COLO668 (cell line): ENCODE results near the gene NUP54.

Source experiments
- DNase-seq: peaks from one replicate; lab custom pipeline; 2025; ENCODE audit not compliant: unreplicated experiment; lab: John Stamatoyannopoulos, UW

Gene NUP54, protein sequence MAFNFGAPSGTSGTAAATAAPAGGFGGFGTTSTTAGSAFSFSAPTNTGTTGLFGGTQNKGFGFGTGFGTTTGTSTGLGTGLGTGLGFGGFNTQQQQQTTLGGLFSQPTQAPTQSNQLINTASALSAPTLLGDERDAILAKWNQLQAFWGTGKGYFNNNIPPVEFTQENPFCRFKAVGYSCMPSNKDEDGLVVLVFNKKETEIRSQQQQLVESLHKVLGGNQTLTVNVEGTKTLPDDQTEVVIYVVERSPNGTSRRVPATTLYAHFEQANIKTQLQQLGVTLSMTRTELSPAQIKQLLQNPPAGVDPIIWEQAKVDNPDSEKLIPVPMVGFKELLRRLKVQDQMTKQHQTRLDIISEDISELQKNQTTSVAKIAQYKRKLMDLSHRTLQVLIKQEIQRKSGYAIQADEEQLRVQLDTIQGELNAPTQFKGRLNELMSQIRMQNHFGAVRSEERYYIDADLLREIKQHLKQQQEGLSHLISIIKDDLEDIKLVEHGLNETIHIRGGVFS

DNA sequence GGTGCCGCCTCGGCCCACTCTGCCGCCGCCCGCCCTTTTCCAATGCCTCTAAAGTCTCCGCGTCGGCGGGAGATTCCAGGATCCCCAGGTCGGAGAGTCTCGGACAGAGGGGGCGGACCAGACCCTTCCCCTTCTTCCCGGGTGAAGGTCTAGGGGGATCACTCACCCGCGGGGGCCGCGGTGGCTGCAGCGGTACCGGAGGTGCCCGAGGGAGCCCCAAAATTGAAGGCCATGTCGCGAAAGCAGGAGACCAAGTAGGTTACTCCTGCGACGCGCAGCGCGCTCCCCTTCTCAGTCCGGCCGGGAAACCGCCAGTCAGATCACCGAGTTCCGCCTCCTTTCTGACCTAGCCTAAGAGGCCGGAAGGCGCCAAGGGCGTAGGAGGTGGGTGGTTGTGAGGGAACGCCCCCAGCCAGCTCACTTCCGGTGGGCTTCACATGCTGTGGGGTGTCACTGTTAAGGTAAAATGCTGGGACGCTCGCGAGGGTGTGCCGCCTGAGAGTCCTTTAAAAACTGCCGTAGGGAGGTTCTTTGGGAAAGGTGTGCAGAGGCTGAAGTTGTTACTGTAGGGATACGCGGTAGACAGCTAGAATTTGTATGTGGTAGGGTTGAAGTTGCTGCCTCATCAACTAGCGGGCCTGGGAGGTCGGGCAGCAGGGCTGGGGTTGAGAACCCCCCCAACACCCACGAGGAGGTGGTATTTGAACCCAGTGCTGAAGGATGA is at the start of gene NUP54:
Gene NUP54, minus strand, starts transcription at position 256 of the 724 bp plus-strand sequence. Its CDS starts 23 bp downstream, at position 233.
- DNase-seq, result peak; percentile 94

DNA sequence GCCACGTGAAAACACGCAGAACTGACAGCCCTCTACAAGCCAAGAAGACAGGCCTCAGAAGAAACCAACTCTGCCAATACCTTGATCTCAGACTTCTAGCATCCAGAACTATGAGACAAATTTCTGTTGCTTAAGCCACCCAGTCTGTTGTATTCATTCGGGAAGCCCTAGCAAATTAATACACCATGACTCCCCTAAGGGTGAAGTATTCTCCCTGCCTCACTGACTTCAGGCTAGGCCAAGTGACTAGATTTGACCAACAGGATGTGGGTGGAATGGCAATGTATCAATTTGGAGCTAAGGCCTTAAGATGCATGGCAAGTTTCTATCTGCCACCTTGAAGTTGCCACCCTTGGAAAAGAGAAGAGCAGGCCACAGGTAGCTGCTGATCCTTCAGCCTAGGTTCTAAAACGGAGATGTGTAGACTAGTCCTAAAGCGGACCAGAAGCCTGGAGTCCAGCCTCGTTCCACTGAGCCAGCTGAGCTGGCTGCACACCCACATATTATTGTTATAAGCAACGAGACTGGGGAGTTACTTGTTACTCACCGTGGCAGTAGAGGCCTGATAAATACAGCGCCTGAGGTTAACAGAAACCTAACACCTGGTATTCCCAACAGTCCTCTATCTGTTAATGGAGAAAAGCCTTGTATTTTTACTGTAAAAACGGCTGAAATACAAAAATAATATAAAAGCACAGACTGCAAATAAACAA is 49.0 kb upstream of the NUP54 start:
- DNase-seq, result no peak

DNA sequence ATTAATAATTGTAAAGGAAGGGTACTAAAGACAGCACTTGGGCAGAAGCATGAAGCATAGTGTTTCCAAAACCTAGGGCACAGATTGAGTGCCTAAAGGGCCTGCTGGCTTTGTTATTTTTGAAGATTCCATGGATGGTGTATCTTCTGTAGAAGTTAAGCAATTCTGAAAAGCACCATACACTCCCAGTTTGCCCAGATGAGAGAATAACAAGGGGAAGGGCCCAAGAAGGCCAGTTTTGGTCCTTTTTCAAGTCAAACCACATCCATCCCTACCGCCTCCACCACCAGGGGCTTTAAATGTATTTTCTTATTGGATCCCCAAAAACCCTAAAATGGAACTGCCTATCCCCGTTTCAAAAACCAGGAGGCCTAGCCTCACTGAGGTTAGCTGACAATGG is 48.2 kb upstream of the NUP54 start:
- no peak for DNase-seq

DNA sequence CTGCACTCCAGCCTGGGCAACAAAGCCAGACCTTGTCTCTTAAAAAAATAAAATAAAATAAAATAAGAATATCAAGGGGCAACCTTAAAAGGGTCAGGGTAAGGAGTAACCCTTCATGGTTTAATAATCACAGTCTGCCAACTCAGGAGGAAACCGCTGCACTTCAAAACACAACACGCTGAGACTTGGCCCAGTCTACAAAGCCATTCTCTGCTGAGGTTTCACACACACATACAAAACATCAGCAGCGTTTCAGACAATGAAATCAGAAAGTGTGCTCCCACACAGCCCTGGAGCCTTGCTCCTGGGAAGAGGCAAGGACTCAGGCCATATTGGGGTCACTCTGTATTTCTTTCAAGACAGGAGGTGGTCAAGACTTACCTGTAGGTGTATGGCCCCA is 47.1 kb upstream of the NUP54 start:
- DNase-seq, result no peak

DNA sequence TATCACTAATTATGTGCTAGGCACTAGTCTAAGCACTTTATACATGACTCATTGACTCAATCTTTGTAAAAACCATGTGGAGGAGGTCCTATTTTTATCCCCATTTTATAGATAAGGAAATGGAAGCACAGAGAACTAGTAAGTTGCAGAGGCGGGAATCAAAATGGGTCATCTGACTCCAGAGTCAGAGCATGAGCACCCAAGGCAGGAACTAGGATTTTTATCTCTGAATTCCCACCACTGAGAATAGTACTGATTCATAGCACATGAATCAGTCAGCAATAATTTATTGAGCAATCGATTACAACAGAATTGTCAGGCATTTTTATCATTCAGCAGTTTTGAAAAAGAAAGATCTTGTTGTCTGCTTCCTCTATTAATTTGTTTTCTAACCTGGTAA is 46.1 kb upstream of the NUP54 start:
- no peak for DNase-seq

DNA sequence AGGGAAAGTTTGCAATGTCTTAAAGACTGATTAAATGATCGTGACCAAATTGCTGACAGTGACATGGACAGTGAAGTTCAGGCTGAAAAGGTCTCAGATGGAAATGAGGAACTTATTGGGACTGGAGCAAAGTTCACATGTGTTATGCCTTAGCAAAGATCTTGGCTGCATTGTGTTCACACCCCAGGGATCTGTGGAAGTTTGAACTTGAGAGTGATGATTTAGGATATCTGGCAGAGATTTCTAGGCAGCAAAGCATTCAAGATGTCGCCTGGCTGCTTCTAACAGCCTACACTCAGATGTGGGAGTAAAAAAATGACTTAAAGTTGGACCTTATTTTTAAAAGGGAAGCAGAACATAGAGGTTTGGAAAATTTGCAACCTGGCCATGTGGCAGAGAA is 44.0 kb upstream of the NUP54 start:
- no peak for DNase-seq

DNA sequence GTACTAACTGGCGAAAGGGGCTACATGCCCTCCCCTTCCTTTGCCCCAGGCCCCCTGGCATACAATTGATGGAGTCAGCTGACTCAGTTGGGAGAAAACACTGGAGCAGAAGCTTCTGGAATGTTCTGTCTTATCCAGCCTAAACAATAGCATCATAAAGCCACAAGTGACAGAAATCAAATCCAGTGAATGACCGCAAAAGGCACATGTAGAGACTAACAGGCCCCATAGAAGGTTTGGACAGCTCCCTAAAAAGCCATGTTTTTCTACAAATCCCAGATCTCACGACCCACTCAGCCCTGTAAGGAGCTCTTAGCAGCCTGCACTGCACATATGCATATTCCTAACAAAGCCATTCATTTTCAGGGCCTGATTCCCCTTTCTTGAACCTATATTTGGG is 40.4 kb upstream of the NUP54 start:
- no peak for DNase-seq

DNA sequence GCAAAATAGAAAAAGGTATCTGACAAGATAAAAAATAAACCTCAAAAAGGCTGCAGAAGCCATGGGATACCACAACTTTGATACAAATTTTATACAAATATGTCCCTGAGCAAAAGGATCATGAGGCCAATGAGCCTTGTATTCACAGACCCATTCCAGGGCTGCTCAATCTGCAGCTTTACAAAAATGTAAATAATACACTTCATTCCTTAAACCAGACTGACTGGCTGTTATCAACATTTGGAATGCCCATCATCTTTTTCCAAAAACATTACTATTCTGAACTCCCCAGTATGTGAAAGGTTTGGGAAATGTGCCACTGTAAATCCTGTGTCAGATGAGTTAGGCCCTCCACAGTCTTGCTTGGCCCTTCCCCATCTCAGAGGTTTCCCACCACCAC is 40.0 kb upstream of the NUP54 start:
- DNase-seq, result no peak

DNA sequence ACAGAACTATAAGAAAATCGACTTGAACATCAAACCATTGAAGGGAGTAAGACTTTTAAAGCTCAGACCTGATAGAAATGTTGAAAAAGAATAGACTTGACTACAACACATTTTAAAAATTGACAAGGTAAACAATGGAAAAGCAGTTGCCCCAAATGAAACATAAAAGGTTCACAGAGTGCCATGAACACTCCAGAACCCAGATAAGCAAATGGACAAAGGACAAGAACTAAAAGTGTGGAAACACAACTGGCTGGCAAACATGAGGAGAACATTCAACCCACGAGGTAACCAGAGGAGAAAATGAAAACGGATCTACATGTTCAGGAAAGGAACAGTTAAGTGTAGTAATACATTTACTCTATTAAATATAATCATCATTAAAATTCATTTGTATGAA is 39.0 kb upstream of the NUP54 start:
- DNase-seq, result no peak

DNA sequence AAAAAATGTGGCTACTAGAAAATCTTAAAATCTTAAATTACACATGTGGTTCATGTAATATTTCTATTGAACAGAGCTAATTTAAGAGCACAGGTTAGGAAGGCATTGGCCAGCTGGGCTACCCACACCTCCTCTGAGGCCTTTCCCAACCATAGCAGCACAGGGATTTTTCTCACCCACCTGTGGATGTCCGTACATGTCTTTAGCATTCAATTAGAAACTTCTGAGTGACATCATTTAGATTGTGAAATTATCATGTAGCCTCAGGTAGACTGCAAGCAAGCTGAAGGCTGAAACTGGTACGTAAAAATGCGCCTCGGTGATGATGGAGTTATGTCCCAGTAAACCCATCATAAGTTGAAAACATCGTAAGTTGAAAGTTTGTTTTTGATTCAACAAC is 34.3 kb upstream of the NUP54 start:
- DNase-seq, result no peak

DNA sequence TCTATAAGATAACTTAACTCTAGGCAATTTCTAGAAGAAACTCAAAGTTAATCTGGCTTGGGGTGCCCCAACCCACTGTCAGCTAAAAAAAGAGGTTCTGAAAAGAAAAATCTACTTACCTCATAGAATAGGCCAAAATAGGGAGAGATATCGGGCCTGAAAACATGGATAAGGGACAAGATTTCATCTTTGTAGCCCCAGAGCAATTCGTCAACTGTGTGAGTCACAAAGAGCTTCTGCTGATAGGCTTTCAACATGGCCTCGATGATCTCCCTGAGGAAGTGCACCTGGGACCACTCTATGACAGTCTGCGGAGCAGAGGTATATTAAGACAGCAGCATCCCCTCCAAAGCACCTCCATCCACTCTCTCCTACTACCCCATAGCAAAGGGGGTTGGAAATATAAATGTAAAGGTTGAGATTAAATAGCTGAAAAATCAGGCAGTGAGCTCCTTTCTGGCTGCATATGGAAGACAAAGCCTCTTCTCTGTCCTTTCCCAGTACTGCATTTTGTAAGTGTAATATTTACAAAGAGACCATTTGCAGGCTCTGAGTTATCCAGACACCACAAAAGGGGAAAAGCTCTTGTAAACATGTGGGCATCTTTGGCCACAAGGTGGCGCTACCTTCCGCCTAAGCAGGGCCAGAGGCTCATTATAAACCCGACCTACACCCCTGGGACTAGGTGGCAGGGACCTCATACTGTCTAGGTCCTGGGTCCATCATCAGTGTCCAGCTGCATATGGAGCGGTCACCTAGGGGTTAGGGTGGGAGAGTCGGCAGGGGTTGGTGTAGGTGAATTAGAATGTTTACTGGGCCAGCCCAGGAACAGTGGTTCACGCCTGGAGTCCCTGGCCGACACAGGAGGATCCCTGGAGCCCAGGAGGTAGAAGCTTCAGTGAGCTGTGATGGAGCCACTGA is 31.5 kb upstream of the NUP54 start:
- DNase-seq, result peak; percentile 90

DNA sequence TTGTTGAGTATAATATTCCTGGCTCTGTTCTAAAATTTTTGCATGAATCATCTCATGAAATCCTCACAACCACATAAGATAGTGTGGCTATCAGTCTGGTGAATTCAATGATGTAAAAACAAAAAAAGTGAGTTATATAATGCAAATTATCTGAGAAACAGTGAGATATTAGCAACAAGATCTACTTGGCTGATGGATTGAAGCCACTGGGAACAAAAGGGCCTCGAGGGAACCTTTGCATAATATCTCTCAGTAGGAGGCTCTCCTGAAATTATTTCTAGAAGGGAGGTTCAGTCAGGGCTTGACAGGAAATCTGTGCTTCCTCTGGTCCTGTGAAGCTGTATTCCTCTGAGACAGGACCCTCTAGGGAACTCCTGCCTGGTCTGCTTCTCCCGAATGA is 30.1 kb upstream of the NUP54 start:
- DNase-seq, result no peak

DNA sequence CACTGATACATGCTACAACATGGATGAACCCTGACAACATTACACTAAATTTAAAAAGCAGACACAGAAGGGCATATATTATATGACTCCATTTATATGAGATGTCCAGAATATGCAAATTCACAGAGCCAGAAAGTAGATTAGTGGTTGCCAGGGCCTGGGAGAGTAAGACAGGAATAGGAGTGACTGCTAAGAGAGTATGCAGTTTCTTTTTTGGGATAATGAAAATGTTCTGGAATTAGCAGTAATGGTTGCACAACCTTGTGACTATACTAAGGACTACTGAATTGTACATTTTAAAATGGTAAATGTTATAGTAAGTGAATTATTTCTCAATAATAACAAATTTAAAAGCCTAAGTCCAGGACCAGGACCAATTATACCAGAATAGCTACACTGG is 29.5 kb upstream of the NUP54 start:
- DNase-seq, result no peak

DNA sequence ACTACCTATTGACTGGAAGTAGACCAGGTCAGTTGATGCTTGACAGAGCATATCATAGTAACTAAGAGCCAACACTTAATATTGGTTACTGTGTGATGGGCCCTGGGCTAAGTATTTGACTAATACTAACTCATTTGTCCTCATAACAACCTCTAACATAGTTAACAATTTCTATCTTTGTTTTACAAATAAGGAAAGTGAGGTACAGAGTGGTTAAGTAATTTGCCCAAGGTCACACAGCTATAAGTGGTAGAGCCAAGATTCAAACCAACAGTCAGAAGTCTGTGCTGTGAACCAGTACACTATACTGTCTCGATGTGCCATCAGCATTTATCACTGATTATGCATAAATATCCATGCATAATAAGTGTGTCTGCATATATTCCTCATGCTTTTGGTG is 27.1 kb upstream of the NUP54 start:
- no peak for DNase-seq

DNA sequence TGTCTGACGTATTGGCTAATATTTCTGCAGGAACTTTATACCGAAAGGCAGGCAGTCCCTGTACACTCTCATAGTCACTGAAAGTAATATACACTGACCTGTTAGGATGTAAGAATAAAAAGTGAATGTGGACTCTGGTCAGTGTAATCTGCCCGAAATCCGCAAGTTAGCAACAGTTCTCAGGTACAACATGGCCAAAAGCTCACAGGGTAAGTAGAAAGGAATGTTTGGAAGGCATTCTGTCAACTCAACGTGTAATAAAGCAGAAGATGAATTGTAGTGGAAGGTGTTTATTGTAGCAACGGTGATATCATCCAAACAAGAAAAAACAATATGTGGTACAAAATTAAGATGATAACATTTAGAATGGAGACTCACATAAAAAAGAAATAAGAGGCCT is 26.0 kb upstream of the NUP54 start:
- DNase-seq, result no peak

DNA sequence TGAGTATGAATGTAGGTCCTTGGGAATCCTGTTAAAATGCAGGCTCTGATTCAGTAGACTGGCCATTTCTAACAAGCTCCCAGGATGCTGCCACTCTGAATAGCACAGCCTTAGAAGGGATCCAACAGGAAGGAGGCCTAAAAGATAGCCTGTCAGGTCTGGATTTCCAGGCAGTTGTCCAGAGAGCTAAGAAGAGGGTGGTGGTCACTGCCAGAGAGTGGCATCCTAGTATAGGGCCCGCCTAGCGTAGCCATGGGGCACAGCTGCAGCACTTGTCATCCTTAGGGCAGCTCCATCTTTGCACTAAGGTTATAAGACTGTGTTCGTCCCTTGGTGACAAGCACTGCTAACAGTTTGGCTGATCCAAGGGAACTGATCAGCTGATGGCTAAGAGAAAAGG is 20.5 kb upstream of the NUP54 start:
- no peak for DNase-seq

DNA sequence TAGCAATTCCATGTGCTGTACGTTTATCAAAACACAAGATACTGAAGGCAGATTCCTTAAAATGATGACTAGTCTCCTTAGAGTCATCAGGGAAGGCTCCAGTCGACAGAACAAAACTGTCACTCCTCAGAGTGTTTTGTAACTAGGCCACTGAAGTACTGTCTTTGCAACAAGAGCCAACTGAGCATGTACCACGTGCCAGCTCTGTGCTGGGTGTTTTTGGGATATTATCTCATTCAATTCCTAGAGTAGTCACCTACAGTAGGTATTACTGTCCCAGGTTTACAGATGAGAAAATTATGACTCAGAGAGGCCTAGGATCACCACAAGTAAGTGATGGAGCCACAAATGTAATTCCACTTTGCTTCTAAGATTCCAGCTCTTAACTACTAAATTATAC is 18.3 kb upstream of the NUP54 start:
- no peak for DNase-seq

DNA sequence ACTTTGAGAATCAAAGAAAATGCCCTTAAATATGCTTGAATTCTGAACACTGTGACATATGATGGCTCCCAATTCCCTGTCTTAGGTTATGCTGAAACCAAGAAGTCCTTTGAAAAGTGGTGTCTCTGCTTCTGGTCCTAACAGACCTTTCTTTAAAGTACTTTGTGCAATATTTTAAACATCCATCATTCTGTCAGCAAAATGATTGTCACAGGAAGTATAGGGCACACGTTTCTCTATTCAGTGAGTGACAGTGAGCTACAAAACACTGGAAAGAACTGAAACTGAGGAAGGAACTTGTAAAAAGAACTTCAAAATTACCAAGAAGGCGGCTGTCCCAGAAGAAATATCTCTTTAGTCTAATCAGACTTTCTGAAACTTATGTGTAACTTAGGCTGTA is 12.2 kb upstream of the NUP54 start:
- DNase-seq, result no peak

DNA sequence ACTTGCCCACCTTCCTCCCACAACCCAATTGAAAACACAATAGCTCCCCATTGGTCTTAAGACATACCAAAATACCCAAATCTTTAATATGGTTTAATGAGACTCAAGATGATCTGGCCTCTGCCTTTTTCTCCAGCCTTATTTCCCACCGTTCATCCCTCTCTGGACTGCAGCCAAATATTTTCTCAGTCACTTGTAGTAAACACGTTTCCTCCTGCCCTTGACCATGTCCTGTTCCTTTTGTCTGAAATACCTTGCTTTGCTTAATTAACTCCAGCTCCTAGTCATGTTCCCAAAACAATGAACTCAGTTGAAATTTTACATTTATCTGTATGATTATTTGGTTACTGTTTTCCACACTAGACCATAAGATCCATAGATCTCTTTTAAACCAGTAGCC is 8.4 kb upstream of the NUP54 start:
- DNase-seq, result no peak

DNA sequence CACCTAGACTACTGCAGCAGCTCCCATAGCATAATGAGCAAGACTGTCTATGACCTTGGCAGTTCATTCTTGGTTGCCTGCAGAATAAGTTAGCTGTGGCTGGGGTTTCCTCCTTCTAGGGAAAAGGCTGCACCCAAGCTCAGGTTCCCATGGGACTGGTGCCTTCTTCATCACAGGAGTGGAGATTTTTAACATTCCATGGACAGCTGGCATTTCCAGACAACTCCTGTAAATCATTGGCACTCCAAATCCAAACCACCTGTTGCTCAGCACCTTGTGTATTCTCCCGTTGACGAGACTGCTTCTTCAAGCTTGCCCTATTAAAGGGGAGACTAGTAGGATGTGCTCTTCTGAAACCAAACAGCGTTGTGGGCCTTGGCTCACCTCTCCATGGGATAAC is 7.8 kb upstream of the NUP54 start:
- no peak for DNase-seq

DNA sequence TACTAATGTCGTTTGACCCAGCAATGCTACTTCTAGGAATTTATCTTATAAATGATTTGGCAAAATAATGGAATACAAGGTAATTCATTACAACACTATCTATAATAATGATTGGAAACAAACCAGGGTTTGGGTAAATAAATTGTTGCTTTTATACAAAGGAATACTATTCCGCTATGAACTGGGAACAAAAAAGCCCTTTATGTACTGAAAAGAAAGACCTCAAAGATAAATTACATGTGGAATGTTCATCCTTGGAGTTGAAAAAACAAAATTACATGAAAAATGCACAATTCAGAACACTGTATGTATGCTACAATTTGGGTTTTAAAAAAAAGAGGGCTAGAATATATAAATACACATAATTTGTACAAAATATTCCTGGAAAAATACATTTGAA is 5.2 kb upstream of the NUP54 start:
- DNase-seq, result no peak
